Medulla oblongata (tissue), 1 donor: ENCODE measurements around the gene DIPK1C.

Experiments
- DNase-seq: peaks from one replicate; pipeline ENCODE4 v3.0.0-alpha.2; 2015; ENCODE audit errors: extremely low spot score

DIPK1C gene

DNA sequence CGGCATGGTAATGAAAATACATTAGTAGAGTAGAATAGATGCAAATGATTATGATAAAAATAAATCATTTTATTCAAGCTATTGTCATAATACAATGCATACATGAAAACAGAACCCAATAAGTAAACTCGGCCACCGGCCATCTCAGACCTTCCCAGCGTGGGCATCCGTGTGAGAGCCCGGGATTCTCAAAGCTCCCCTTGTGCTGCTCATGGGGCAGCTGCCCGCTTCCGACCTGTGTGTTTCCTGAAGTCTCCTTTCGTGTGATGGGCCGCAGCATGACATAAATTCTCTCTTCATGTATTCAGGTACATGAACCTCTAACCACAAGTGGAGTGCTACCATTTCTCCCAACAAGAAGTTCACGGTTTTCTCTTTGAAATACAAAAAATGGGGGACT lies 25.6 kb upstream of the DIPK1C start:
- DNase-seq: no peak

DNA sequence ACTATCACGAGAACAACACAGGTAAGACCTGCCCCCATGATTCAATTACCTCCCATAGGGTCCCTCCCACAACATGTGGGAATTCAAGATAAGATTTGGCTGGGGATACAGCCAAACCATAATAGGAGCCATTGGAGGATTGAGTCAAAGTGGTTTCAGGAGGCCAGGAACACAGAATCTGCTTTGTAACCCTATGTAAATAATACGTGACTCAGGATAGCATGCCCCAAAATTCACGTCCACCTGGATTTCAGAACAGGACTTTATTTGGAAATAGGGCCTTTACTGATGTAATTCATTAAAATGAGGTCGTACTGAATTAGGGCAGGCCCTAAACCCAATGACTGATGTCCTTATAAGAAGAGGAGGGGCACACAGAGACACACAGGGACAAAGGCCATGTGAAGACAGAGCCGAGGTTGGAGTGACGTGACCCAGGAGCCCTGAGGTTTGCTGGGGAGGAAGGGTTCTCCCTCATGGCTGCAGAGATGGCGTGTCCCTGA lies 23.1 kb upstream of the DIPK1C start:
- DNase-seq: no peak

- no peak for DNase-seq
Observed at GRCh38 chr18:74479486-74480148, 22.5 kb upstream of the DIPK1C start.

- DNase-seq: no peak
Observed at GRCh38 chr18:74478880-74479279, 21.8 kb upstream of the DIPK1C start.

GRCh38 chr18:74478316-74478715 lies 21.2 kb upstream of the DIPK1C start:
- DNase-seq: no peak

DNA sequence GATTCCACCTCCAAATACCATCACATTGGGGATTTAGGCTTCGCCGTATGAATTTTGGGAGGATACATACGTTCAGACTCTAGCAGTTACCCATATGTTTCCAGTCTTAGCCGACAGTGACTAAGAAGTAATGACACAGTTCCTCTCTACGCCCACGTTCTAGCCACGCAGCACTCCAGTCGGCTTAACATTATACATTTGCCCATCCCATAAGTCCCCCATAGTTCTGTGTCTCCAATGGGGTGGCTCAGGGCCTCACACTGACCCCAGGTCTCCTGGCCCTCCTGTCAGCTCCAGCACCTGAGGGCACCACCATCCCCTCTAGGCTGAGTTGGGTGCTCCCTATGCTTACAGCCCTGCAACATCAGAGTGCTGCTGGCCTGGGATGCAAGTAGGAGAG lies 20.7 kb upstream of the DIPK1C start:
- DNase-seq: no peak

- peak; percentile 86 for DNase-seq
Observed at GRCh38 chr18:74476140-74476539, 19.0 kb upstream of the DIPK1C start.

DNA sequence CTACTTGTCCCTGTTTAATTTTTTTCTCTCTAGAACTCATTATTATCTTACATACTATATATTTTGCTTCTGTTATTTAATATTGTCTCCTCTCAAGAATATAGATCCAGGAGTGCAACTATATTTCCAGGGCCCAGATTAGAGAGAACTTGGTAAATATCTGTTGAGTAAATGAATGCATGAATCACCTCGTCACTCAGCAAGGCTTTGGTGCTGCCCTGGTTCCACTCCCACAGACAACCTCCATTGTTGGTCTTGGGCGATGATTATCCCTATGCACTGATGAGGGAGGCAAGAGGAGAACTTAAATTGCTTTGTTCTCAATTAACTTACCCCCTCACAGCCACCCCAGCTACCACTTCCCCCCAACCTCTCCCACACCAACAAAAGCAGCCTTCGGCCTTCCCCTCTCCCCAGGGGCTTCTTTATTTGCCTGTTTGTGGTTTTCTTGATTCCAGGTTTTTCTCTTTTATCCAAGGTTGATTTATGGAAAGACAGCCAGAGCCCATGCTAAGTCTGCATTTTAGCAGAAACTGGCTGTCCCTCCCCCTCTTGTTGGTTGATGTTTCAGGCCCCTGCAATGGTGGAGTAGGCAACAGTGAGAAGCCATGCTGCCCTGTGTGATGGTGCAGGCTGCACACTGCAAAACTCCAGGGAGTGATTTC lies 17.0 kb upstream of the DIPK1C start:
- no peak for DNase-seq

DNA sequence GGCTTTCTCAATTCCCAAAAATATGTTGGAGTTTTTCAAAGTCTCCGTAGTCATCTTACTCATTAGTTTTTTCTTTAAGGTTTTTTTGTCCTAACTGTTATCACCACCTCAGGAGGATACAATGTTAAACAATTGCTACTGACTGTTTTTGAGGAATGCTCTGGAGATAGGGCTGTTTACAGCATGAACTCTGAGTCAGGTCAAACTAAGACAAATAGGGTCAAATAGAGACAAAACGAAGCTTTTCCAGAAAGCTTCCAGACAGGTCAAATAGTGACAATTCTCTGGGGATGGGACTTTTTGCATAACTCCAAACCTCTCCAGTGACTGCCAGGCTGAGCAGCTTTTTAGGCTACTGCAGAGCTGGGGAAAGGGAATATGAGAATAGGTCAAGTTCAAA lies 15.2 kb upstream of the DIPK1C start:
- no peak for DNase-seq

DNA sequence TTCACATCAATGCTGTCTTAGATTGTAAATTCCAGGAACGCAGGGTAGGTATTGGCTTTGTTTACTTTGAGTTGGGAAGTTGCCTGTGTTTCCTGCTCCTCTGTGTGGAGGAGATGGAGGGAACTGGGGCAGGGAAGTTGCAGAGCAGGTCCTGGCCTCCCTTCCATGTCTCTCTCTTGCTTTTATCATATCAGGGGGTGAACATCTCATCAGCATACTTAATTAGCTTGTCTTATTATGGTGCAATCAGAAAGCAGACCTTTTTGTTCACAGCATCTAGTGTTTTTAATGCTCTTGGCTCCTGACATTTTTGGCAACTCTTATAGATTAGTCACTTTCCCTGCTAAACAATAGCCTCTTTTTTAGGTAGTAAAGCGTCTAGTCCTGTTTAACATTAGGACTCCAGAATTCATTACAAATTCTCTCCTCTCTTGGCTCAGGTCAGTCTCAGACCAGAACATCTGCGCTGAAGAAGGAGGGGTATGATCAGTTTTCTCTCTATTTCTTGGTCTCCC lies 11.5 kb upstream of the DIPK1C start:
- DNase-seq: no peak

DNA sequence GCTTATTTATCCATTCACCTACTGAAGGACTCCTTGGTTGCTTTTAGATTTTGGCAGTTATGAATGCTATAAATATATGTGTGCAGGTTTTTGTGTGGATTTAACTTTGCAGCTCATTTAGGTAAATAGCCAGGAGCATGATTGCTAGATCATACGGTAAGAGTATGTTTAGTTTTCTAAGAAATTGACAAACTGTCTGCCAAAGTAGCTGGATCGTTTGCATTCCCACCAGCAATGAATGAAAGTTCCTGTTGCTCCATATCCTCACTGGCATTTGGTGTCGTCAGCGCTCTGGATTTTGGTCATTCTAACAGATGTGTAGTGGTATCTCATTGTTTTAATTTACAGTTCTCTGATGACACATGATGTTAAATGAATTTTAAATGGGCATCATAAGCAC lies 8.7 kb upstream of the DIPK1C start:
- no peak for DNase-seq

DNA sequence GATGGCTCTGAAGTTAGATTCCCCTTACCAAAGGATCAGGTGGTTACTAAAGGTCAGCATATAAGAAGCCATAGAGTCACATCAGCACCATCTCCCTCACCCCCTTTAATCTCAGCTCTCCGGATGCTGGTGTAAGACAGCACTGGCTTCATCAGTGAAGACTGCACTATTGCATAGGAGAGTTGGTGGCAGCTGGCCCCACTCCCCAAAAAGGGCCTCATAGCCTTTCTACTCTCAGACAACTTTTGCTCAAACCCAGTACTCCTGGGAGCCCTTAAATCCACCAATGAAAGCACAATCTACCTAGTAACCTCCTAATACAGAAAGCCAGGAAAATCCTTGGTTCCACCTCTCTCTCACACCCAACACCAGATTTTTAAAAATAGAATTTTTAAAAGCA lies 6.9 kb upstream of the DIPK1C start:
- no peak for DNase-seq

GRCh38 chr18:74463254-74463653 lies 6.1 kb upstream of the DIPK1C start:
- no peak for DNase-seq

DNA sequence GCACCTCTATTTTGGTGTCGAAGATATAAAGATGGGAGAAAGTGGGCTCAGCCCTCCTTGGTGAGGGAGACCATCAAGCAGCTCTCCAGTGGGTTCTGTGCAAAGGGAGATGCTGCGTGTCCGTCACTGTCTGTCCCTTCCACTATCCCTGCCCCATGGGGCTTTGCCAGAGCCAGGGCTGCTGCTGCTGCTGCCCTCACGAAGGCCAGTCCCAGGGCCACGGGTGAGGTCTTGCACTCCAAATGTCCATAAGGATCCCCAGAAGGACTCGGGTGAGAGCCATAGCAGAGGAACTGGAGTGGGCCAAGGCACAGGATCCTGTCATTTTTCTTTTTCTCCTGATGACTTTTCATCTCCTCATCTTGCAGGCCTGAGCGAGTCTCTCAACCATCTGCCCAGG lies 3.7 kb upstream of the DIPK1C start:
- no peak for DNase-seq

DNA sequence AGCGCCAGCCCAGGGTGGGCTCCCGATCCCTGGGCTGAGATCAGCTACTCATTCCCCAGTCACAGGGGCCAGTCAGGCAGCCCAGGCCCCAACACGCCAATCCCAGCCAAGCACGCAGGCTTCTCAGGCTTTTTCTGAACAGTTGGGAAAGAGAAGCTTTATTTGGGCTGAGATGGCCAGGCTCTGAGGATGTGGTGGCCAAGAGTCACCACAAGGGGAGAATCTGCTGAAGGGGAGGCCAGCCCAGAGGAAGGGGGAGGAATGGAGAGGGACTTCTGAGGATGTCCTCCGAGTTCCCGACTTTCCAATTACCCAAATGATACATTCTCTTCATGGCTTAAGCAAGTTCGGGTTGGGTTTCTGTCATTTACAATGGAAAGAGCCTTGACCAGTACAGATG lies 2.8 kb upstream of the DIPK1C start:
- peak; percentile 46 for DNase-seq

DNA sequence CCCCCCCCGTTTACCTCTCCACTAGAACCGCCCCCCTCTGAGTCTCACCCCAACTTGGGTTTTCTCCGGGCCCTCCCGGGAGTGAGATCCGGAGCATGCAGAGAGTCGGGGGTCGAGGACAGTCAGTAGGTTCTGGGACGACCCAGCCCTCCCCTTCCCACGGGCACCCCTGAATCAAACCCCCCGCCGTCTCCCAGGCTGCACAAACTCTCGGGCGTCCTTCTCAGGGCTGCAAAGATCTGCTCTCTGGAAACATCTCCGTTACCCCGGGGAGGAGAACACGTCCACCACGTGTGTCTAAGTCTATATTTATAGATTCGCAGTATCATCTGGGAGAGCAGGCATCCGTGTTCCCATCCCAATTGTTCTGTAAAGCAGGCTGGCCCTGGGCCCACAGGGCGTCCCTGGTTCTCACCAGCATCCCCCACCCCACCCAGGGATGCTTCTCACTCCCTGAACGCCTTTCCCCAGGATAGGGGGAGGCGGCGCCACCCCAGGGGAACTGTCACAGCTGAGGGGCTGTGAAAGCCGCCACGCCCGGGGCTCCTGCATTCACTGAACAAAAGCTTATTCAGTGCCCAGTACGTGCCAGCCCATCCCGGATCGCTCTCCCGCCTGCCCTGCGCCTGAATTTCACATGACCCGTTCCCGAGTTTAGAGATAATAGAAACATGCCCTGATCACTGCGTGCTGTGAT lies 765 bp upstream of the DIPK1C start:
- DNase-seq: peak; percentile 84

DNA sequence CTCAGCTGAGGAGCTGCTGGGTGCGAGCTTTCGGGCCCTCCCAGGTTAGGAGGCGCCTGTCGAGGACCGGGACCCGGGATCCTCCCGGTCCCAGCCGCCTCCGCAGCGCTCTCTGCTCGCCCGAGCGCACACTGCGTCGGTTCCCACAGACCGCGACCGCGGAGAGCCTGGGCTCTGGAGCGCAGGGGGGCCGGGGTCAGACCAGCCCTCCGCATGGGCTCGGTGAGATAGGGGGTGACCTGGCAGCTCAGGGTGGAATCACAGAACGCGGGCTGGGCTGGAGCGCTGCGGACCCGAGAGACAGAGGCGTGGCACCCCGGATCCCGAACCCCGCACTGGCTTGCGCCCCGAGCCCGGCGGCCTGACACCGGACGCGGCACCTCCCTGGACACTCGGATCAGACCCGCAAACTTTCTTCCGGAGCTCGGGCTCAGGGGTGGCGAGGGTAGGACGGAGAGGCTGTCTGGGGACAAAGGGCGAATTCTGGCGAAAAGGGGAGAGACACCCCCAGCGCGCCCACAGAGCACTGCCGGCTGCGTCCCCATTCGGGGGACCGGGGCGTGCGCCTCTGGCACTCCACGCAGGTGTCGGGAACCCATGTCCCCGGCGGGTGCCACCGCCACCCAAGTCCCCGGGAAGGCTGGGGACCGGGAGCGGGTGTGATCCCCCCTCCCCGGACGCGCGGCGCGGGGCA lies 612 bp downstream of the DIPK1C start:
- no peak for DNase-seq

DNA sequence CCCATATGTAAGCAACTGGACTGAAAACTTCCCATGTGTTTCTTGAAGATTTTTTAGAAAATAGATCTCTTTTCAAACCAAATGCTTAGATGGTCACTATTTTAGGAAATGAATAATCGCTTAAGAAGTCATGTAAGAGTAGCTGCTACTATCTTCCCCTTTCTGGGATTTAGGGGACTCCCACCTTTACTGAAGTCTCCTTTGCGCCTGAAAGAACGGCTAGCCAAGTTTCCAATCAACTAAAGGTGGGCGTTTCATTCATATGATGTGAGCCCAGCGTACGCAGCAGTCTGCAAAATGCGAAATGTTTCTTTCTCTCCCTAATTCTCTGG lies 1.1 kb downstream of the DIPK1C start:
- DNase-seq: no peak

- DNase-seq: no peak
Observed at GRCh38 chr18:74455386-74455785, 1.7 kb downstream of the DIPK1C start.

DNA sequence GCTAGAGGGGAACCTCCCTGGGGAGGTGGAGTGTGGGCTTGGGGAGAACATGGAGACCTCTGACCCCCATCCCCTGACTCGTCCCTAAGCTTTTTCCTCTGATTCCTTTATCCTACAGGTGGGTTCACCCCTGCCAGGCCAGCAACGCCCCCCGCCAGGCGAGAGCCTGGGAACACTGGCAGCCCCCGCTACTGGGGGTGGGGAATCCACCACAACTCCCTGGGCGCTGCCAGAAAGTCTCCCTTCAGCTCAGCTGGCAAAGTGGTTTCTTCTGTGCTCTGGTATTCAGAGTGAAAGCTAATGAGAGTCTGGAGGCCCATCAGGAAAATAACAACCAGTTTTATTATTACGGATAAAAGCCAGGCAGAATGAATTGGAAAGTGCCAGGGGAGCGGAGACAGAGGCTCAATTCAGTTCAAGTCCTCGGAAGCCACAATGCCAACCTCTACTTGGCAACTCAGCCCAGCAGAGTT lies 2.8 kb downstream of the DIPK1C start:
- peak; percentile 91 for DNase-seq

- DNase-seq: no peak
Observed at GRCh38 chr18:74453642-74454198, 3.4 kb downstream of the DIPK1C start.

DNA sequence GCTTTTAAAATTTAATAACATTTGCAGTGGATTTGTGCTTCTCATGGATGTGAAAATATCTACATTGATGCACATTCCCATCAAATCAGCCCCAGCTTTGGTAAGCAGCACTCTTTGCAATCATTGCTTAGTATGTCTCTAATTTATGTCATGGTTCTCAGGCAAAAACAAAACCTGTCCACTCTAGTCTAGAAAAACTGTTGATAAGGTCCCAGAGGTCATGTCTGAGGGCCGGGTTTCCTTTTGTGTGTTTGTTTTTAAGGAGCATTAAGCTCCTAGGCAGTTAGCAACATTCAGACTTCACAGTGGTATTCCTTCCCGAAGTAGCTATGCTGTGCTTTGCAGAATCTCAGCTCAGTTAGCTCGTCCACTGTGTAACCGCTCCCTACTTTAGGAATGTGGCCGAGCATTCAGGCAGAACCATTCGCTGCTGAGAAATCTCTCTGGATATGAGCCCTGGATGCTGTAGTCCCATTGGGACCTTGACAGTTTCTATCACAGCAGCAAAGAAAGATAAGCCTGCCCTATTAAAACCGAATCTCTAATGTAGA lies 4.0 kb downstream of the DIPK1C start:
- DNase-seq: no peak
